Hematopoietic multipotent progenitor cell treated with erythropoietin and hydrocortisone succinate and interleukin-3 and kit ligand, for 8 days (in vitro differentiated cells): Measurements from ENCODE around the gene NR6A1.

Experiments used
- DNase-seq: peaks from one replicate; pipeline ENCODE4 v3.0.0-alpha.2; 2015

NR6A1 gene

GRCh38 chr9:124500796-124501611, 270.1 kb downstream of the NR6A1 start:
- DNase-seq = no peak

GRCh38 chr9:124500028-124500795, 270.9 kb downstream of the NR6A1 start:
- DNase-seq = no peak

- no peak for DNase-seq
Measured at GRCh38 chr9:124499216-124499615, 271.9 kb downstream of the NR6A1 start.

GRCh38 chr9:124498499-124499146, 272.5 kb downstream of the NR6A1 start:
- no peak for DNase-seq

GRCh38 chr9:124498040-124498439, 273.1 kb downstream of the NR6A1 start:
- DNase-seq = no peak

- no peak for DNase-seq
Measured at GRCh38 chr9:124497441-124497840, 273.7 kb downstream of the NR6A1 start.

- DNase-seq = no peak
Measured at GRCh38 chr9:124496463-124496862, 274.6 kb downstream of the NR6A1 start.

- DNase-seq = peak; percentile 20
Measured at GRCh38 chr9:124496075-124496449, 275.0 kb downstream of the NR6A1 start.

GRCh38 chr9:124495126-124496074, 275.7 kb downstream of the NR6A1 start:
- peak; percentile 78 for DNase-seq

GRCh38 chr9:124493794-124494479, 277.2 kb downstream of the NR6A1 start:
- no peak for DNase-seq

GRCh38 chr9:124493218-124493617, 277.9 kb downstream of the NR6A1 start:
- DNase-seq = no peak

- no peak for DNase-seq
Measured at GRCh38 chr9:124492818-124493217, 278.3 kb downstream of the NR6A1 start.

GRCh38 chr9:124491049-124491975, 279.8 kb downstream of the NR6A1 start:
- no peak for DNase-seq

GRCh38 chr9:124490004-124490403, 281.1 kb downstream of the NR6A1 start:
- peak; percentile 30 for DNase-seq

GRCh38 chr9:124489222-124489621, 281.9 kb downstream of the NR6A1 start:
- DNase-seq = no peak

GRCh38 chr9:124488641-124489210, 282.4 kb downstream of the NR6A1 start:
- no peak for DNase-seq

- no peak for DNase-seq
Measured at GRCh38 chr9:124487260-124488182, 283.6 kb downstream of the NR6A1 start.

- DNase-seq = no peak
Measured at GRCh38 chr9:124486778-124487259, 284.3 kb downstream of the NR6A1 start.

- DNase-seq = no peak
Measured at GRCh38 chr9:124485936-124486335, 285.2 kb downstream of the NR6A1 start.
